ENCODE results near the gene INPP5D. TPM values are rescaled to one million over a fixed set of nuclear protein-coding genes. Genes with fewer than 3 reads are reported as not detected.

Gene INPP5D
- total and polyA plus RNA-seq, 2 of the 8 experiments (the other 6 are each of a cell fraction or from before 2014, with no cell fraction given), result 4.5 to 7.1 TPM

DNA sequence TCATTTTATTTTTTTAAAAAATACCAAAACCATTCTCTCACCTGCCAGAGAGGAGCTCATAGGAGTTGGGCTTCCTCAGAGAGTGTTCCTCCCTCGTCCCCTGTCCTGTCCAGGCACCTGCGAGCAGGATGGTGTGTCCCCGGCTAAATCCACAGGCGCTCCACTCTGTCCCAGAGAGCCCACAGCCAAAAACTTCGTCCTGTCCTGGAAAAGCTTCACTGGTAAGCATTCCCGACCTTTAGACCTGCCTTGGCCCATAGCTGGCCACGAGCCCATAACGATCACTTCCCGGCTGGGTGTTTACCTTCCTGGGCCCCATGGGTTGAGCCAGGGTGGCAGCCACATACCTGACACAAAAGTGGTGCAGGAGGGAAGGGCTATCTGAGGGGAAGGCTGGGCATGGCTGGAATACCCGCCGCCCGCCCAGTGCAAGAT, 47.1 kb upstream of the INPP5D start, which contains the start of gene NGEF:
Gene NGEF (minus strand): TSS at position 230 of the 435 bp plus-strand sequence. CDS start 38,366 bp downstream, outside the sequence.
- no peak for FAIRE-seq
- H3K36me3 ChIP-seq (ENCODE audit: control insufficient read depth in 2 of 4, insufficient read depth in 4 of 4, low read length in 3 of 4), result no peaks in the 10 kb centered on the region
- no peak within 1 kb of the TSS for H2BK12ac ChIP-seq (ENCODE audit: low read depth, low read length)
- no peaks in the 10 kb centered on the region for H3K79me2 ChIP-seq (ENCODE audit: control insufficient read depth in 1 of 2, insufficient read depth in 2 of 2, low read length in 2 of 2)
- H3K9me3 ChIP-seq (ENCODE audit: insufficient read depth in 2 of 2, low read depth in 1 of 2, low read length in 1 of 2), result no peaks in the 10 kb centered on the region
- 92% methylated on average over 12 of the region's 12 CpGs; no CpG with 5 or more reads in 1 of the 2 experiments for WGBS, 2 experiments (ENCODE audit: extremely low coverage in 1 of 2, insufficient coverage in 1 of 2, insufficient read length in 1 of 2, insufficient replicate concordance in 2 of 2, low coverage in 1 of 2, low lambda C conversion rate in 2 of 2, missing lambda C conversion rate in 1 of 2)
- H3K4me2 ChIP-seq (ENCODE audit: insufficient read depth in 1 of 2, low read depth in 2 of 2, low read length in 2 of 2), result no peak within 1 kb of the TSS
- H3K4me1 ChIP-seq (replicated peaks in 1 of 4; ENCODE audit: control insufficient read depth in 3 of 4, insufficient read depth in 4 of 4, low read length in 3 of 4), result no peaks in the 10 kb centered on the region
- no peak within 1 kb of the TSS for H3K14ac ChIP-seq (ENCODE audit: insufficient read length)
- no peak within 1 kb of the TSS for H4K91ac ChIP-seq (replicated peaks; ENCODE audit: insufficient read length, low read length)
- H2BK20ac ChIP-seq (ENCODE audit: low read length), result no peak within 1 kb of the TSS
- H3K79me1 ChIP-seq (ENCODE audit: low read depth, low read length), result no peaks in the 10 kb centered on the region
- H3K27ac ChIP-seq (ENCODE audit: low read depth, low read length), result no peak within 1 kb of the TSS
- H4K5ac ChIP-seq (ENCODE audit: insufficient read length, low read depth, low read length), result no peak within 1 kb of the TSS
- H2AK5ac ChIP-seq (ENCODE audit: low read depth, low read length), result no peak within 1 kb of the TSS
- H2AFZ ChIP-seq (ENCODE audit: low read length), result no peak within 1 kb of the TSS; the same call in 1 of the 2 replicates
- H3K23me2 ChIP-seq (ENCODE audit: low read depth, low read length), result peaks cover 10% of the 10 kb centered on the region; the same call in 1 of the 2 replicates
- ChIA-PET CTCF (ENCODE audit: partially characterized antibody) (interaction anchor here (0.6 to 2.9 kb wide), 4 partner anchors 15 to 612 kb away, joined by 3 to 10 read pairs (median 3); no protein-coding TSS in a partner anchor), POLR2A (ENCODE audit: partially characterized antibody) (no interaction called here)
- no peak within 1 kb of the TSS for H2BK15ac ChIP-seq (ENCODE audit: low read length)
- H3K4me3 ChIP-seq (ENCODE audit: extremely low read depth in 1 of 4, insufficient read depth in 2 of 4, low read depth in 3 of 4, low read length in 4 of 4), result no peak within 1 kb of the TSS
- DNase-seq (ENCODE audit: low read depth in 1 of 2, low spot score in 2 of 2), result no peak
- no peak within 1 kb of the TSS for H2BK120ac ChIP-seq (replicated peaks; ENCODE audit: low read depth, low read length)
- H4K8ac ChIP-seq (ENCODE audit: extremely low read depth, insufficient read depth, low read length), result 0 out of 2 replicates have a peak within 1 kb of the TSS, but pooled peaks have one; percentile 12
- no peak within 1 kb of the TSS for H3K23ac ChIP-seq (ENCODE audit: insufficient read length)
- no peaks in the 10 kb centered on the region for H3K27me3 ChIP-seq (replicated peaks in 1 of 4; ENCODE audit: control insufficient read depth in 3 of 4, extremely low read depth in 1 of 4, insufficient read depth in 3 of 4, low read length in 3 of 4)
- no peak for TF ChIP-seq SP4 (IDR thresholded peaks at IDR 0.05; ENCODE audit: low read length)
- TF ChIP-seq YY1 (IDR thresholded peaks at IDR 0.05; ENCODE audit: low read depth, low read length), result no peak
- TF ChIP-seq SIX5 (IDR thresholded peaks at IDR 0.05; ENCODE audit: low read depth, low read length), result no peak
- no peak within 1 kb of the TSS for H3K9ac ChIP-seq (replicated peaks in 1 of 4; ENCODE audit: extremely low read depth in 1 of 4, low read depth in 3 of 4, low read length in 3 of 4)
- H3K56ac ChIP-seq (replicated peaks; ENCODE audit: insufficient read length, low read depth, low read length), result no peak within 1 kb of the TSS
- H2BK5ac ChIP-seq (ENCODE audit: low read depth, low read length), result no peak within 1 kb of the TSS
- H3K18ac ChIP-seq (ENCODE audit: extremely low read depth, low read length), result no peak within 1 kb of the TSS
- no peak within 1 kb of the TSS for H3K4ac ChIP-seq (replicated peaks; ENCODE audit: insufficient read length, low read depth, low read length)
- H4K20me1 ChIP-seq (replicated peaks in 1 of 2; ENCODE audit: control insufficient read depth in 1 of 2, insufficient read depth in 2 of 2, low read length in 2 of 2), result no peaks in the 10 kb centered on the region

Data from H1 (cell line).